Activated effector memory CD4-positive, alpha-beta T cell treated with Interleukin-2 at 50 U/mL for 16 hours (primary cell): ENCODE measurements around the gene MAPK1.
"Not testable (repeated sequence)": the region's sequence is repeated elsewhere in the genome, so short reads cannot be mapped to it uniquely, and the experiment has no call there.

Source experiments
- DNase-seq: peaks from one replicate; pipeline ENCODE4 v3.0.0-alpha.2; 2020

MAPK1 gene

DNA sequence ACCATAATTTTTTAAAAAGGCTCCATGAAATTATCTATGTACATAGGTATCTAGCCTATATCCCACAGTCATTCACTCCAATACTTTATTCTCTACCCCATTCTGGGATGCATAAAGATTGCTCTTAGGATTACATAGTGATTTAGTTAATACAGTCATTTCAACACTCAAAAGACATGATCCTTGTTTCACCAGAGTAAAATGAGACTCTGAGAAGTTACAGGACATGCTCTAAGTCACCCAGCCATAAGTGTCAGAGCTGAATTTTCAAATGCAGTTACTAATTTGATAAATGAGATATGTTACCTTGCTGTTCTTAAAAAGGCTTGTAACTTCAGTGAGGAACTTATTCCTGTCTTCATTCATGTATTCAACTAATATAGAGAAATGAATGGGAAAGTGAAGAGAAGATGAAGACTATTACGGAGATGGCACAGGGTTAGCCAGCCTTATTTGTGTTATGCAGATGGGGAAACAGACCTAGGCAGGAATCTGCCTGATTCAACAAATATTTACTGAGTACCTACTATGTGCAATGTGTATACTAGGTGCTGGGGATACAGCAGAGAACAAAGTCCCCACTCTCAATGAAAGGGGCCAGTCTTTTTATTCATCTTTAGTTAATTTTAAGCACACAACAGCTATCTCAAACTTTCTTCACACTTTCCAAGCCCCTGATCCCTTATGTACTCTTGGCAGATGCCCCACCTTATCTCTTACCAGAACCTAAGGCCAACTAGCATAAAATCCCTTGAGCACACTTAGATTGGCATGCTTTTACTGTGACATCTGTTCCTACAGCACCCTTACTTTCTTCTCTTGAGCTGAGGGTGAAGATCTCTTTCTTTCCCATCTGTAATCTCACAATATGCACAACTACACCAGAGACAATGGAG, 21.6 kb downstream of the MAPK1 start:
- DNase-seq = no peak

DNA sequence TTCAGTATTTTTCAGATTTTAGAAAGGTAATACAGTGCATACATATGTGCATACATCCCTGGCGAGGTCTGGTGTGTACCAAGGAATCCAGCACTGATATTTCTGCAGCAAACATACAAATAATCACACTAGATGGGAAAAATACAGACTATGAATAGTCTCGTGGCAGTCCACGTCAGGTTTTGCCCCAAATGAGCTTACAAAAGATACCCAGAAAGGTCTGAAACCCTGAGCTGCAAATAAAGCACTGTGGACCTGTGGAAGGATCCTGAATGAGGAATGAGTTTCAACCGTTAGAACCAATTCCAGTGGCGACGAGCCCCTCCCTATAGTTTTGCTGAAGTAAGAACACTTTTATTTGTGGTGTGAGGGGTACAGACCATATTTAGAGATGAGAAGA, 24.5 kb downstream of the MAPK1 start:
- DNase-seq = no peak

DNA sequence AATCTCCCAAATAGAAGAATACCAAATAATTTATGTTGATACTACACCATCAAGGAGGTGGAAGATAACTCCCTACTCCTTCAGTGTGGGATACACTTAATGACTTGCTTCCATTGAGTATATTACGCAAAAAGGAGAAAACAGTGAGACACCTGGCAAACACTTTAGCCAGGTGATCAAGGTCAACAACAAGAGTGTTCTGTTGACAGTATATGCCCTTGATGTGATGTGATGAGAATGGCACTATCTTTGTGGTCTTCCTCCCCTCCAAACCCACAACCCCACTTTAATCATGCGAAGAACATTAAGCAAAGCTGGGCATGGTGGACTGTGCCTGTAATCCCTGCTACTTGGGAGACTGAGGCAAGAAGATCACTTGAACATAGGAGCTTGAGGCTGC, 26.0 kb downstream of the MAPK1 start:
- DNase-seq = no peak

DNA sequence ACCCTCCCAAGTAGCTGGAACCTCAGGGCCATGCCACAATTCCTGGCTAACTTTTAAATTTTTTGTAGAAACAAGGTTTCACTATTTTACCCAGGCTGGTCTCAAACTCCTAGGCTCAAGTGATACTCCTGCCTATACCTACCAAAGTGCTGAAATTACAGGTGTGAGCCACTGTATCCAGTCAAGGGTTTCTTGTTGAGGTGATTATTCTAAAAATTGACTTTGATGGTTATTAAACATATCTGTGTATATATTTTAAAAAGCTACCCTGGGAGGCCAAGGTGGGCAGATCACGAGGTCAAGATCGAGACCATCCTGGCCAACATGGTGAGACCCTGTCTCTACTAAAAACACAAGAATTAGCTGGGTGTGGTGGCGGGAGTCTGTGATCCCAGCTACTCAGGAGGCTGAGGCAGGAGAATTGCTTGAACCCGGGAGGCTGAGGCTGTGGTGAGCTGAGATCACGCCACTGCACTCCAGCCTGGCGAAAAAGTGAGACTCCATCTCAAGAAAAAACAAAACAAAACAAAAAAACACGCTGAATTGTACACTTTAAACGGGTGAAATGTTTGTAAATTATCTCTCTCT, 27.1 kb downstream of the MAPK1 start:
- no peak for DNase-seq

DNA sequence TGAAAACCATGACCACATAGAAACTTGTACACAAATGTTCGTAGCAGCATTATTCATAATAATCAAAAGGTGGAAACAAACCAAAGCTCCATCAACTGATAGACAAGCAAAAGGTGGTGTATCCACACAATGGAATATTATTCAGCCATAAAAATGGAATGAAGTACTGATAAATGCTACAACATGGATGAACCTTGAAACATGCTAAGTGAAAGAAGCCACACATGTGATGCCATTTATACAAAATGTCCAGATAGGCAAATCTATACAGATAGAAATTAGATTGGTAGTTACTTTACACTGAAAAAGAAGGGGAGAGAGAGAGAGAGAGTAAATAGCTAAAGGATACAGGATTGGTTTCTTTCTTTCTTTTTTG, 27.7 kb downstream of the MAPK1 start:
- DNase-seq = no peak

DNA sequence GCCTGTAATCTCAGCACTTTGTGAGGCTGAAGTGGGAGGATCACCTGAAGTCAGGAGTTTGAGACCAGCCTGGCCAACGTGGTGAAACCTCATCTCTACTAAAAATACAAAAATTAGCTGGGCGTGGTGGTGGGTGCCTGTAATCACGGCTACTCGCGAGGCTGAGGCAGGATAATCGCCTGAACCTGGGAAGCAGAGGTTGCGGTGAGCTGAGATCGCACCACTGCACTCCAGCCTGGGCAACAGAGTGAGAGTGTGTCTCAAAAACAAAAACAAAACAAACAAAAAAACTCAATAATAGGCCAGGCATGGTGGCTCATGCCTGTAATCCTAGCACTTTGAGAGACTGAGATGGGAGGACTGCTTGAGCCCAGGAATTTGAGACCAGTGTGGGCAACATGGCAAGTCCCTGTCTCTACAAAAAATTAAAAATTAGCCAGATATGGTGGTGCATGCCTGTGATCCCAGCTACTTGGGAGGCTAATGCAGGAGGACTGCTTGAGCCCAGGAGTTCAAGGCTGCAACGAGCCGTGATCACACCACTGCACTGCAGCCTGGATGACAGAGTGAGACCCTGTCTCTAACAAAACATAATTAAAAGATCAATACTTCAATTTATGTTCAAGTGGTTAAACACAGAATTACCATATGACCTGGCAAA, 28.2 kb downstream of the MAPK1 start:
- not testable (repeated sequence) for DNase-seq

DNA sequence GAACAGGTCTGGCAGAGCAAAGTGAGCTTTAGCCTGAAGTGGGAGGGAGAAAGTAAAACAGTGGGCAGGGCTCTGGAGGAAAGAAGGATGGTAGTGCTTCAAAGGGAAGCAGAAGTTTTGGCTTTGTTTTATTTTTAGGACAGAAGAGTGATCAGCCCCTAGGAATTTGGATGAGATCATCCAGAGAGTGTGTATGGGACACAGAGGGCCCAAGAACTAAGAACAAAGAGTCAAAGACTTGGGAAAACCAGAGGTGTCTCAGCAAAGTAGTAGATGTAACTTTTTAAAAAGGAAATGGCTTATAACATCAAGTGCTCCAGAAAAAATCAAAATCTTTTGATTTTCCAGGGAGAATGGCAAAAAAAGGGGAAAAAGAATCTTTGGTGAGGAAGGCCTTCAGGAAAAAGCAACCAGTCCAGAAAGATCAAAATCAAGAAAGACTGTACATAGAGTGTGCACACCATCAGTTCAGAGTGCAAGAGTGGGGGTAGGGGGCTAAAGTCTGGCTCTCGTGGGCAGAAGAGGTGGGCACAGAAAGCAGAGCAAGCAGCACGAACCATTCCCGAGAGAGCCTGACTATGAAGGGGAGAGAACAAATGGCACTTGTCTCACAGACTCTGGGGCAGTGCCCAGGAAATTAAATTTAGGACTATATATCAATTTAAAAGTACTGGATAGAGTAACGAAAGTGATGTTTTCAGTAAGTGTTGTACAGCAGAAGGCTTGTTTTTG, 30.0 kb downstream of the MAPK1 start:
- no peak for DNase-seq

DNA sequence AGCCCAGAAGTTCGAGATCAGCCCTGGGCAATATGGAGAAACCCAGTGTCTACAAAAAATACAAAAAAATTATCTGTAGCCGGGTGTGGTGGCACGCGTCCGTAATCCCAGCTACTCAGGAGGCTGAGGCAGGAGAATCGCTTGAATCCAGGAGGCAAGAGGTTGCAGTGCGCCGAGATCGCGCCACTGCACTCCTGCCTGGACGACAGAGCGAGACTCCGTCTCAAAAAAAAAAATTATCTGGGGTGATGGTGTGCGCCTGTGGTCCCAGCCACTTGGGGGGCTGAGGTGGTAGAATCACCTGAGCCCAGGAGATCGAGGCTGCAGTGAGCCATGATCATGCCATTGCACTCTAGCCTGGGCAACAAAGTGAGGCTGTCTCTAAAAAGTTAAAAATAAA, 31.0 kb downstream of the MAPK1 start:
- DNase-seq = not testable (repeated sequence)

DNA sequence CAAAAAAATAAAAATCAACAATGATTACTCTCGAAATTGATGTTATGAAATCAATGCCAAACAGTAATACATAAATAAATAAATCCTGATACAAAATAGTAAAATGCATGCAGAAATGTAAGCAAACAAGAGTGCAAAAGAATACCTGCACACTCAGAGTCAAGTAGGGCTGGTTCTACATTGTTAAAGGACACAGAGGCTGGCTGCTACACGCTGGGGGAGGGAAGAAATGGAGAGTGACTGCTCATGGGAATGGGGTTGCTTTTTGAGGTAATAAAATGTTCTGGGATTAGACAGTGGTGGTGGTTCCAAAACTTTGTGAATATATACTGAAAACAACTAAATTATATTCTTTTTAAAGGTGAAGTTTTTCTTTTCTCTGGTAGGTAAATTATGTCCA, 32.1 kb downstream of the MAPK1 start:
- no peak for DNase-seq

DNA sequence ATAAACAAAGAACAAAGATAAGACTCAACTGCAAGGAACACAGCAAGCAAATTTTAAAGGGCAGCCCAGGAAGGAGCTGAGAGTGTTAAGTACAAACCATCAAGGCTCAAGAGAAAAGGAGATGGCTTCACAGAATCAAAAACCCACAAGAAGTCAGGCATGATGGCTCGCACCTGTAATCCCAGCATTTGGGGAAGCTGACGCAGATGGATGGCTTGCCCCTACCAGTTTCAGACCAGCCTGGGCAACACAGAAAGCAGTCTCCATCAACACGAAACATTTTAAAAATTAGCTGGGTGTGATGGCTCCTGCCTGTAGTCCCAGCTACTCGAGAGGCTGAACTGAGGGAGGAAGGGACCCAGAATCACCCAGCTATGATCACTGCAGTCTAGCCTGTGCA, 32.6 kb downstream of the MAPK1 start:
- no peak for DNase-seq

DNA sequence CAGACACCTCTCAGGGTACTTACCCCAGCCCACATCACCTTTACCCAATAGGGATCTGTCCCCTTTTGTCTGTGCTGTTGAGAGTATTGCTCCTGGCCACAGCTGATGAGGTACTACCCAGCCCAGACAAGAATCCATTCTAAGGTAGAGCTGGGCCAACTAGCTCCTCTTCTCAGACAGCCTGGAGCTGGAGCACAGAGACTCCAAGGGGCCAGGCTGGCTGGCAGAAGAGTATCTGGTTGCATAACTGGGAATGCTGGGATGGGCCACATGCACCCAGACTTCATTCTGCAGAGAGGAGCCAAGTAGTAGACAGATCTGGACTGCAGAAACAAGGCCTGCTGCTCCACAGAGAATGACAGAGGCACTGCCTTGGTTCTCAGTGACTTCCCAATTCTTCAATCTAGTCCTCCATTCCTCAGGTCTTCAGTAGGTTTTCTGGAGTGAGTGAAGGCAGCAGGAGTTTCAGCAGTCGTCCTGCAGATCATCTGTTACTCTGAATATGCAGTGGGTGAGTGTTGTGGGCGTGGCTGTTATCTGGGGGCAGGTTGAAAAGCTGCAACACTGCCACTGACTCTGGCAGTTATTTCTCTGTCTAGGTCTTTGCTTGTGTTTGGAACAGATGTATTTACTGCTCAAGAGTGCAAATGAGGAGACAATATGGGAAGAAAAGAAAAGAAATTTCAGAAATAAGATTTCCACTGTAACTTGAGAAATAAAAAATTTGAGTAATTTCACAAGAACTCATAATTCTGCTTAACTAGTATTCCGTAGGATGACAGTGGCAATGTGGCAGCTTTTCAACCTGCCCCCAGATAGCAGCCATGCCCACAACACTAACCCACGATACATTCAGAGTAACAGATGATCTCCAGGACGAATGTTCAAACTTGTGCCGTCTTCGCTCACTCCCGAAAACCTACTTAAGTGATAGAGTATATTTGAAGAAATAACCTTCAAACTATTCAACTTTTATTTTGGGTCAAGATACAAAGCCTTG, 34.9 kb downstream of the MAPK1 start:
- no peak for DNase-seq

DNA sequence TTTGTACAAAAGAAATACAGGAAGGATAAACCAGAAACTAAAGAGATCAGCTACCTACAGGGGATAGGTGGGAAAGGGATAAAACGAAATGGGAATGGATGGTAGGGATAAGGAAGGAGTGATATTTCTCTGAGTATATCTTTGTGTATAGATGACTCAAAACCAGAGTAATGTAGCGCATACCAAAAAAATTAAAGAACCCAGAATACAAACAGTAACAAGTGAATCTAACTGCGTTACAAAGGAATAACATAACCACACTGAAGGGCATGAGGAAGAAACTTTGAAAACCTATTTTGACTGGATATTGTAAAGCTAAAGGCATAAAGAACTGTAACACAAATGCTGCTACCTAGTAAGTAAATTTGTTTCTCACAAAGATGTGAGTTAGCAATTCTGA, 37.9 kb downstream of the MAPK1 start:
- no peak for DNase-seq

DNA sequence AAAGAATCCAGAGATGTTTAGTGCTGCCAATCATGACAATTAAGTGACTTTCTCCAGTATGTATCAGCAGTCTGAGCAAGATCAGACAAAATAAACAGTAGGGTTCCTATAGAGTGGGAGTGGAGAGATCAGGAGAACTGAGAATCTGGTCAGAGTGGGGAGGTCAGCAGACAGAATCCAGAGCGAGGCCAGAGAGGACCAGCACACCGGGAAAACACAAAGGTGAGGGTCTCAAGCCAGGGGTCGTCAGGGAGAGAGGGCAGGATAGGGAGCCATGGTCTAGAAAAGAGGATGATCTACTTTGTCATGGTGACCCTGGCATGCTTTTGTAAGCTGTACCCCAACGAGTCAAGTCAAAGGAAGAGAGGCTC, 39.2 kb downstream of the MAPK1 start:
- no peak for DNase-seq

DNA sequence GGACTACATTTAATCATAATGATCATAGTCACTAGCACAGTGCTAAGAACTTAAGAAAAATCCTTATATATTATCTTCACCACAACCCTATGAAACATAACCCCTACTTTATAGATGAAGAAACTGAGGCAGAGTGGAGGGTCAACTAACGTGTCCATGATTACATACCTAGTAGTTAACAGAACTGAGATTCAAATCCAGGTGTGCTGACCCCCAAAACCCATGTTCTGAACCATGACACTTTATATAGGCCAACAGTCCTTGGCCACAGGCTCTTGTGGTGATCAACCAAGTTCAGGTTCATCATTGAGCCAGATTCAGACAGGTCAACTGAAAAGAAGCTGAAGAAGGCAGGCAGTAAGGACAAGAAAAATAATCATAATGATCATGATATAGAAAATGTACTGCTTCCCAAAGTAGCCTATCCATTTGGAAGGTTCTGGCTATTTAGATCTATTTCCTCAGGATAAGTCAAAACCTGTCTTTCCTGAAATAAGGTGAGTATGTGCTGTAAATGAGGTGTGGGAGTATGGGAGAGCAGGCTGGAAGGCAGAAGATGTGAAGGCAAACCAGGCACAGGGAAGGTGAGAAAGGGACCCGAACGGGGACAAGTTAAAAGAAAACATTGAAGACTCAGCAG, 39.7 kb downstream of the MAPK1 start:
- DNase-seq = no peak

DNA sequence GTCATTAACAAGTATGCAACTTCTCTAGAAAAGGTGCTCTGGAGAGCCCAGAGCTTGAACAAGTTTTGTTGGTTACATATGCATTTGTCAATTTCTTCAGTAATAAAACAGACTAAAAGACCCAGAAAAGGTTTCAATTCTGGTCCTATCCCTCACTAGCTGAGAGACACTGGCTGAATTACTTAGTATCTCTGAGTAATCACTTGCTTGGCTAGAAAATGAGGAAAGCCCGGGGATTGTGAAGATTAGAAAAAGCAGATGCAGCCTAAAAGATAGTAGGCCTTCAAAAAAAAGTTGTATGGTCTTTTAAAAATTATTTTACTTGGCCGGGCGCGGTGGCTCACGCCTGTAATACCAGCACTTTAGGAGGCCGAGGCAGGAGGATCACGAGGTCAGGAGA, 41.2 kb downstream of the MAPK1 start:
- DNase-seq = no peak

DNA sequence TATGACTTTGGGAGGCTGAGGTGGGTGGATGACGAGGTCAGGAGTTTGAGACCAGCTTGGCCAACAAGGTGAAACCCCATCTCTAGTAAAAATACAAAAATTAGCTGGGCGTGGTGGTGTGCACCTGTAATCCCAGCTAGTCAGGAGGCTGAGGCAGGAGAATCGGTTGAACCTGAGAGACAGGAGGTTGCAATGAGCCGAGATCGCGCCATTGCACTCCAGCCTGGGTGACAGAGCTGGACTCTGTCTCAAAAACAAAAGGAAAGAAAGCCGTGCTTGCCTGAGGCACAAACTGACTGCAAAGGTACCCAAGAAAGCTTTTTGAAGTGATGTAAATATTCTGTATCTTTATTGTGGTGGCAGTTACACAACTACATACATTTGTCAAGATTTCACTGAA, 42.5 kb downstream of the MAPK1 start:
- DNase-seq = not testable (repeated sequence)

DNA sequence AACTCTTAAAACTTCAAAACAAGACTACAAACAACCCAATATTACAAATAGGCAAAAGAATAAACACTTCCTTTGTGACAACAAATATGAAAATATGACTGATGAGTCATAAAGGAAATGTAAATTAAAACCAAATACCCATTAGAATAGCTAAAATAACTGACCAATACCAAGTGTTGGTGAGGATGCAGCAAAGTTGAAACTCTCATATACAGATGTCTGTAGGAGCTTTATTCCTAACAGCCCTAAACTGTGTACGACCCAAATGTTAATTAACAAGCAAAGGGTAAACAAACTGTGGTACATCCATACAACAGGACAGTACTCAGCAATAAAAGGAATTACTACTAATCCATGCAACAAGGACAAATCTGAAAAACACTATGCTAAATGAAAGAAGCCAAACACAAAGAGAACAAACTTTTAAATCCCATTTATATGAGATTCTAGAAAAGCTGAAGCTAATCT, 43.0 kb downstream of the MAPK1 start:
- DNase-seq = no peak

DNA sequence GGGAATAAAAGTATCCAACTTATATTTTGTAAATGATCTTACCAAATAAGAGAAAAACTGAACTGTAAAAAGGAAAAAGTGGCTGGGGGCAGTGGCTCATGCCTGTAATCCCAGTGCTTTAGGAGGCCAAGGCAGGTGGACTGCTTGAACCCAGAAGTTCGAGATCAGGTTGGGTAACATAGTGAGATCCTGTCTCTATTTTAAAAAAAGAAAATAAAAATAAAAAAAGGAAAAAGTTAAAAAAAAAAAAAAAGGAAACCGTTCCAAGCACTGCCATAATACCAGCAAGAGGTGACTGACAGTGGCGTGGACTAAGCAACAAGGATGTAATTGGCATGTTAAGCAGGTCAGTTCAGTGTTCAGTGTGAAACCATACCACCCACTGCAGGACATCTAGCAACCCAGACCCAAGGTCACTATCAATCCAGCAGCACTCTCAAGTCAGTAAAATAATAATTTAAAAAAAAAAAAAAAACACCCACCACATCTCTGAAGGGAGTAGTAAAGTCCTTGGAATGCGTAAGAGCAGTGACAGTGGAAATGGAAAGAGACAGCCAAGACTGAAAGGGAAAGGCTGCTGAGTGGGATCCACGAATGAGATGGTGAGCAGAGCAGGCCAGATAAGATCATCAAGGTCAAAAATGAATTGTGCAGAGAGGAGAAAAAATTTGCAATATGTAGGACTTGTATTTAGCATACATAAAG, 43.6 kb downstream of the MAPK1 start:
- DNase-seq = no peak

DNA sequence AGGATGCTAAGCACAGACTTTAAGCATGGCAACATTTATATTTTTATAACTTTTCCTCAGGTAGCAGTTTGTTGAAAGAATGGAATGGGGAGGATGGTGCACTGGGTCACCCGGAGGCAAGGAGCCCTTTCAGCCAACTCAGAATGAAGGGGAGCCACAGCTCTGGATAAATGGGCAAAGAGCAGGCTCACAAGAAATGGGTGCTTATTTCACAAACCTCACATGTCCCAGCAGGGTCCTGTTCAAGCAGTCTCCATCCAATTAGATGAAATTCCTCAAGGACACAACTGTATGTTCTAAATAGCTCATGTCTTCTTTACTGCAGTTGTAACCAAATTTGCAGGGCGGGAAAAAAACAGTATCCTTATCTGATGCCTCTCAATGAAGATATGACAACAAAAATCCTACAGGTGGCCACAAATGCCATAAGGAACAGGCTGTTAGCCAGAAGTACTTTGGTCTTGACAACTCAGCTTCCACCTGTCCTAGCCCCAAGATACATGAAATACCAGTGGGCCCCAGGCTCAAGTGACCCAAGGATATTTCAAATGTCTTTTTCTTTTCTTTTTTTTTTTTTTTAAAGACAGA, 48.2 kb downstream of the MAPK1 start:
- no peak for DNase-seq

DNA sequence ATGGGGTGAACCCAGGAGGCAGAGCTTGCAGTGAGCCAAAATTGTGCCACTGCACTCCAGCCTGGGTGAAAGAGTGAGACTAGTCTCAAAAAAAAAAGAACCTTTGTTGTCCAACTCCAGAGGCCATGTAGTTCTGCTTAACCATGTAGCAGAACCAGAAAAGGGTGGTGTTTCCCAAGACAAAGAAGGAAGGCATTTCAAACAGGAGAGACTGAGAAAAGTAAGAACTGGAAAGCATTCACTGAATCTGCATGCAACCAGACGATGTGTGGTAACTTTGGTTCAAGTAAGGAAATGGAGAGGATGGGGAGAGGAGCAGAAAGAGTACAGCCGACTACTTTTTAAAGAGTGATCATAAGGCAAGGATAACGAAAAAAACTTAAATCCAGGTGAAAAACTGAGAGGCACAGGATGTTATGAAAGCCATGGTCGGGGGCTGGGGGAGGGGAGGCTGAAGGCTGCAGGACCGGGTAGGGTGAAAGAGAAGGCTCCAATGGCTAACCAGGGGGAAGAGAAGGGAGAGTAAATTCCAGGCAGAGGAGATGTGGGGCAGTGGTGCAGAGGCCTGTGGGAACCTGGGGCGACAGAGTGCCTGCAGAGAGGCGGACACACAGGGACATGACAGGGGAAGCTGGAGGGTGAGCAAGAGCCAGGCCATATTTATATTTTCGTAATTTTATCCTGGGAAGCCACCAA, 48.8 kb downstream of the MAPK1 start:
- no peak for DNase-seq
